Spleen (tissue), 11 donors: ENCODE measurements around the gene CADPS2. TPM values are rescaled to one million over a fixed set of nuclear protein-coding genes. Genes with fewer than 3 reads are reported as not detected.

Experiments used
- DNase-seq: peaks from one replicate; pipeline ENCODE4 v3.0.0-alpha.2; 2020
- H3K27ac ChIP-seq, 8 donors: fragments of 200-600 bp; sonication (generic) in 7 of 8; 1 replicate in 4 of 8; 2 replicates in 4 of 8; pipeline versions ENCODE4 v1.5.0 to v1.8.0; 2016 to 2021; ENCODE audit warnings: inconsistent platforms in 4 of 8, mild to moderate bottlenecking in 4 of 8, moderate library complexity in 1 of 8
- H3K27me3 ChIP-seq, 7 donors: fragments of 200-600 bp; sonication (generic) in 6 of 7; replicated peaks in 1 of 7; 1 replicate in 4 of 7; 2 replicates in 3 of 7; pipeline versions ENCODE4 v1.5.0 to v1.8.0; 2016 to 2021; ENCODE audit warnings: inconsistent platforms in 3 of 7, mild to moderate bottlenecking in 1 of 7
- H3K36me3 ChIP-seq, 6 donors: fragments of 200-600 bp; sonication (generic) in 5 of 6; 1 replicate in 4 of 6; 2 replicates in 2 of 6; pipeline versions ENCODE4 v1.5.0 to v1.8.0; 2016 to 2021; ENCODE audit warnings: inconsistent platforms in 2 of 6
- H3K4me1 ChIP-seq, 6 donors: fragments of 200-600 bp; sonication (generic) in 5 of 6; 1 replicate in 3 of 6; 2 replicates in 3 of 6; pipeline versions ENCODE4 v1.5.0 to v1.8.0; 2016 to 2021; ENCODE audit warnings: inconsistent platforms in 3 of 6
- H3K4me3 ChIP-seq, 8 donors: fragments of 200-600 bp; sonication (generic) in 7 of 8; 1 replicate in 4 of 8; 2 replicates in 4 of 8; pipeline versions ENCODE4 v1.5.0 to v1.8.0; 2016 to 2021; ENCODE audit warnings: inconsistent platforms in 4 of 8, mild to moderate bottlenecking in 4 of 8, moderate library complexity in 2 of 8
- H3K9me3 ChIP-seq, 8 donors: fragments of 200-600 bp; sonication (generic) in 7 of 8; 1 replicate in 4 of 8; 2 replicates in 4 of 8; pipeline versions ENCODE4 v1.5.0 to v1.8.0; 2016 to 2021; ENCODE audit warnings: inconsistent platforms in 4 of 8
- CTCF ChIP-seq, 11 experiments: fragments of 200-600 bp in 7 of 11; fragments of 450-650 bp in 4 of 11; sonication (generic) in 4 of 11; IDR thresholded peaks in 8 of 11; conservative IDR thresholded peaks in 3 of 11; 1 replicate in 7 of 11; 2 replicates in 4 of 11; pipeline versions ENCODE4 v1.4.0 to v1.8.0; 2016 to 2021; ENCODE audit warnings: antibody characterized with exemption in 11 of 11, inconsistent platforms in 4 of 11, mild to moderate bottlenecking in 1 of 11
- POLR2A ChIP-seq, 3 donors: fragments of 450-650 bp; IDR thresholded peaks; one replicate each; pipeline ENCODE4 v1.5.1; 2017; ENCODE audit warnings: antibody characterized with exemption in 3 of 3, mild to moderate bottlenecking in 1 of 3
- POLR2AphosphoS5 ChIP-seq, 3 donors: sonication (generic); formaldehyde crosslinking; IDR thresholded peaks; one replicate each; pipeline ENCODE4 v1.5.1; 2017; ENCODE audit warnings: antibody characterized with exemption in 3 of 3
- whole genome bisulfite sequencing, 5 donors: extraction: QIAGEN DNeasy Blood & Tissue Kit in 3 of 5; methylation state at CpG; one replicate each; pipeline versions ENCODE4 v1.1.5 to v1.1.7; 2013 to 2018; 5-methylcytosine and 5-hydroxymethylcytosine counted together
- intact Hi-C: fragments of 100-400 bp; cut with DNase I; formaldehyde crosslinking; loops from one replicate; pipeline ENCODE4 v1.15.0; 2023; ENCODE audit warnings: low total_unique reads
- polyA plus RNA-seq, 3 donors: library from polyadenylated mRNA; stranded (reverse); fragments of 200-250 nt; gene quantifications; one replicate each; pipeline ENCODE4 v1.2.1, GENCODE V29; 2013
- total RNA-seq, 7 donors: library from RNA; depleted of rRNA in 3 of 7; stranded (reverse); fragments of >200 nt in 3 of 7; fragmentation: NEBNext Ultra II Directional in 4 of 7; extraction: Animal tissue kit (Norgen Biotek cat#: 25700) in 4 of 7; gene quantifications; one replicate each; pipeline versions ENCODE4 v1.1.0 to v1.2.1, GENCODE V29; 2016 to 2021
- donor health status: healthy with polysubstance abuse.
- donor health status: DM: no; HTN: no; CAD: no; lungs with moderate emphysema.
- donor health status: DM: no; HTN: no; CAD: no.
- donor health status: Bipolar disorder and iron deficiency.
- donor health status: healthy.
- donor health status: DM: no; HTN: no; CAD: no.
- donor health status: DM: yes; HTN: yes; CAD: no.

Gene CADPS2
- total and polyA plus RNA-seq, 10 donors = 2.4 to 19.3 (median 11.7) TPM

DNA sequence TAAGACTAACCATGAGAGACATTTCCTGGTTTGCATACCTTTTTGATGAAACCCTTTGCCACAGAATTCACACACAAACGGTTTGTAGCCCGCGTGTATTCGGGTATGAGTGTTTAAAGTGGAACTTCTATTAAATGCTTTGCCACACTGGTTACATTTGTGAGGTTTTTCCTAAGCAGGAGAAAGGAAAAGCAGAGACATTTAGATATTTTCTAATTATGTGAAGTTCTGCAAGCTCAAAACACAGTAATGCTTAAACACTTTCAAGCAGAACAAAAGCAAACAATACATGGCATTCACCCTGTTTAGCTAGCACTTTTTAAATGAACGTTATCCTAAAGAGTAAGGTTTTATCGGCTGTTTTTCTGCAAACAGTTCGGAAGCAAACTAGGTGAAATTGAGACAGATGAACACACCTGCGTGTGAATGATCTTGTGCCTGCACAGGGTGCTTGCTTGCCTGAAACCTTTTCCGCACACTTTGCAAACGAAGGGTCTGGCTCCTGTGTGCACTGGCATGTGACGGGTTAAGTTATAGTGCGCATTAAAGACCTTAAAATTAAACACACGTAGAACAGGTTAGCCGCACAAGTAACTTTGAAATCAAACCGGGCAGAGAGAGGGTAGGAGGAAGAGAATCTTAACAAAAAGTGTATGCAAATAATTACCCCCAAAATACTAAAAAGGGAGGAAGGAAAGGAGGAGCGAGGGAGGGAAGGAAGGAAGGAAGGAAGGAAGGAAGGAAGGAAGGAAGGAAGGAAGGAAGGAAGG, 583.3 kb downstream of the CADPS2 start:
- intact Hi-C loops = no loop called here
- WGBS, 5 donors = 9 to 12% (median 11%) methylated on average over 15 to 16 of the region's 16 CpGs
- Histone ChIP-seq H3K4me3 (no peak overlapping the region), H3K9me3 (peaks cover 0 to 16% (median 0%) of the 10 kb centered on the region in 8 donors), H3K27me3 (peaks cover 12 to 100% (median 97%) of the 10 kb centered on the region in 7 donors), H3K27ac (no peak overlapping the region), H3K36me3 (no peaks in the 10 kb centered on the region), H3K4me1 (peaks cover 0 to 46% (median 19%) of the 10 kb centered on the region in 6 donors)
- no peak for TF ChIP-seq CTCF (IDR thresholded peaks at IDR 0.05 in 8 of 11, conservative IDR thresholded peaks at IDR 0.05 in 3 of 11)
- DNase-seq = no peak

- Histone ChIP-seq H3K4me3 (no peak overlapping the region), H3K9me3 (peaks cover 0 to 16% (median 0%) of the 10 kb centered on the region in 8 donors), H3K27ac (no peak overlapping the region), H3K36me3 (no peaks in the 10 kb centered on the region), H3K4me1 (peaks cover 0 to 45% (median 19%) of the 10 kb centered on the region in 6 donors), H3K27me3 (peaks cover 10 to 100% (median 95%) of the 10 kb centered on the region in 7 donors)
- TF ChIP-seq POLR2AphosphoS5 (IDR thresholded peaks at IDR 0.05) = no peak
- no peak for DNase-seq
- intact Hi-C loops = no loop called here
- 9 to 15% (median 10%) methylated on average over 24 to 35 of the region's 35 CpGs for WGBS, 5 donors
Measured at GRCh38 chr7:122301858-122302760, 584.2 kb downstream of the CADPS2 start.

GRCh38 chr7:122300956-122301833, 585.1 kb downstream of the CADPS2 start:
- no peak for TF ChIP-seq POLR2A (IDR thresholded peaks at IDR 0.05)
- no peak for TF ChIP-seq POLR2AphosphoS5 (IDR thresholded peaks at IDR 0.05)
- no peak for TF ChIP-seq CTCF (IDR thresholded peaks at IDR 0.05 in 8 of 11, conservative IDR thresholded peaks at IDR 0.05 in 3 of 11)
- intact Hi-C loops = no loop called here
- H3K36me3 ChIP-seq = no peaks in the 10 kb centered on the region
- 14 to 21% (median 18%) methylated on average over 11 of the region's 11 CpGs for WGBS, 5 donors
- no peak overlapping the region for H3K4me3 ChIP-seq
- no peak for DNase-seq
- peaks cover 9 to 100% (median 87%) of the 10 kb centered on the region in 7 donors for H3K27me3 ChIP-seq
- H3K27ac ChIP-seq = no peak overlapping the region
- H3K4me1 ChIP-seq = peaks cover 0 to 36% (median 18%) of the 10 kb centered on the region in 6 donors
- H3K9me3 ChIP-seq = peaks cover 0 to 16% (median 0%) of the 10 kb centered on the region in 8 donors
